Naive thymus-derived CD8-positive, alpha-beta T cell (primary cell): Measurements from ENCODE around the gene ESPN. TPM values are rescaled to one million over a fixed set of nuclear protein-coding genes. Genes with fewer than 3 reads are reported as not detected.
"Not testable (repeated sequence)": the region's sequence is repeated elsewhere in the genome, so short reads cannot be mapped to it uniquely, and the experiment has no call there.

Experiments
- ATAC-seq, 2 donors: fragments of 150-1000 bp; cut with Tn5 transposase in 1 of 2; sonication (Bioruptor Pico), chemical (Tn5 transposase) in 1 of 2; 1 replicate in 1 of 2; 2 replicates in 1 of 2; pipeline ENCODE4 v1.10.0; 2021; ENCODE audit warnings: mild to moderate bottlenecking in 2 of 2, moderate library complexity in 2 of 2
- POLR2A ChIA-PET: fragments of 350-600 bp; sonication (Branson Sonifier 250); formaldehyde crosslinking; loops from one replicate; lab custom pipeline; 2021; ENCODE audit warnings: antibody characterized with exemption; lab: Charles Lee
- DNase-seq, 10 donors: peaks; one replicate each; pipeline versions ENCODE4 v3.0.0 to v3.0.0-alpha.2; 2020 to 2022
- H3K27ac Mint-ChIP-seq, 10 donors: one replicate each; pipeline ENCODE4 v1.8.0; 2020 to 2022; ENCODE audit warnings: mild to moderate bottlenecking in 10 of 10, mixed read lengths in 10 of 10, moderate library complexity in 4 of 10, inconsistent platforms in 1 of 10
- H3K27me3 Mint-ChIP-seq, 5 donors: one replicate each; pipeline ENCODE4 v1.8.0; 2021 to 2022; ENCODE audit warnings: mixed read lengths in 5 of 5
- H3K36me3 Mint-ChIP-seq, 3 donors: one replicate each; pipeline ENCODE4 v1.8.0; 2020 to 2022; ENCODE audit warnings: mixed read lengths in 3 of 3, mild to moderate bottlenecking in 2 of 3, inconsistent platforms in 1 of 3
- H3K4me1 Mint-ChIP-seq, 4 donors: one replicate each; pipeline ENCODE4 v1.8.0; 2021 to 2022; ENCODE audit warnings: mixed read lengths in 4 of 4
- H3K4me3 Mint-ChIP-seq, 10 donors: one replicate each; pipeline ENCODE4 v1.8.0; 2020 to 2022; ENCODE audit warnings: mild to moderate bottlenecking in 10 of 10, mixed read lengths in 10 of 10, moderate library complexity in 6 of 10, inconsistent platforms in 1 of 10
- H3K9me3 Mint-ChIP-seq, 9 donors: one replicate each; pipeline ENCODE4 v1.8.0; 2020 to 2022; ENCODE audit warnings: mixed read lengths in 9 of 9, mild to moderate bottlenecking in 3 of 9, inconsistent platforms in 1 of 9, moderate library complexity in 1 of 9
- polyA plus RNA-seq, 3 donors: library from polyadenylated mRNA; unstranded; fragments of 300-500 nt; fragmentation: Illumina TruSeq; gene quantifications; one replicate each; pipeline ENCODE4 v1.2.3, GENCODE V29; 2021
- total RNA-seq, 8 experiments: library from RNA in 2 of 8; stranded (reverse) in 2 of 8; gene quantifications; one replicate each; pipeline ENCODE4 v1.2.3 and lab custom pipeline; 2021 to 2026

Gene ESPN
- total and polyA plus RNA-seq, 5 experiments from 2014 or later = 0.12 to 2.4 (median 0.81) TPM

GRCh38 chr1:6393400-6394187 is 31.0 kb upstream of the ESPN start, which contains the start of gene ACOT7:
Gene ACOT7, minus strand, starts transcription at chr1:6393767. Its CDS starts 368 bp downstream, at chr1:6393399.
- Mint-ChIP-seq H3K9me3 (no peaks in the 10 kb centered on the region), H3K36me3 (no peaks in the 10 kb centered on the region), H3K27ac (peak within 1 kb of the TSS; percentile 76 to 97 (median 95)), H3K4me1 (peaks cover 18 to 34% (median 27%) of the 10 kb centered on the region in 4 donors), H3K4me3 (peak within 1 kb of the TSS; percentile 73 to 91 (median 90)), H3K27me3 (no peaks in the 10 kb centered on the region)
- ATAC-seq = peak; percentile 87 to 88
- POLR2A ChIA-PET = interaction anchor here (0.6 to 2.5 kb wide), 13 partner anchors 9 to 158 kb away, joined by 3 to 18 read pairs (median 4); partner anchors contain the start of genes ICMT and TNFRSF25
- DNase-seq = peak; percentile 82 to 94 (median 90)

GRCh38 chr1:6395130-6395529 is 29.4 kb upstream of the ESPN start:
- Mint-ChIP-seq H3K4me3 (peak overlapping the region; percentile 47 to 90 (median 71)), H3K4me1 (peaks cover 18 to 34% (median 27%) of the 10 kb centered on the region in 4 donors), H3K27ac (peak overlapping the region in 9 of 10 donors; percentile 54 to 91 (median 86))
- not testable (repeated sequence) for ATAC-seq, H3K9me3 Mint-ChIP-seq, H3K36me3 Mint-ChIP-seq, H3K27me3 Mint-ChIP-seq
- peak in 1 of 10 donors; percentile 8 for DNase-seq
- POLR2A ChIA-PET = interaction anchor here (0.7 to 2.4 kb wide), 5 partner anchors 30 to 71 kb away, joined by 3 to 9 read pairs (median 3); partner anchors contain the start of gene TNFRSF25

DNA sequence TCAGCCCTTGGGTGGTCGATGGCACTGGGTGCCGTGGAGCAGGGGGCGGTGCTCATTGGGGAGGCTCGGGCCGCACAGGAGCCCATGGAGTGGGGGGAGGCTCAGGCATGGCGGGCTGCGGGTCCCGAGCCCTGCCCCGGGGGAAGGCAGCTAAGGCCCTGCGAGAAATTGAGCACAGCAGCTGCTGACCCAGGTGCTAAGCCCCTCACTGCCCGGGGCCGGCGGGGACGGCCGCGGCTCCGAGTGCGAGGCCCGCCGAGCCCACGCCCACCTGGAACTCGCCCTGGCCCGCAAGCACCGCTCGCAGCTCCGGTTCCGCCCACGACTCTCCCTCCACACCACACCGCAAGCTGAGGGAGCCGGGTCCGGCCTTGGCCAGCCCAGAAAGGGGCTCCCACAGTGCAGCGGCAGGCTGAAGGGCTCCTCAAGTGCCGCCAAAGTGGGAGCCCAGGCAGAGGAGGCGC is 28.8 kb upstream of the ESPN start:
- H3K4me3 Mint-ChIP-seq, H3K27me3 Mint-ChIP-seq, DNase-seq, H3K9me3 Mint-ChIP-seq, H3K36me3 Mint-ChIP-seq, ATAC-seq: not testable (repeated sequence)
- POLR2A ChIA-PET = interaction anchor here (0.7 to 1.1 kb wide), 2 partner anchors 35 to 47 kb away, joined by 3 read pairs; no protein-coding TSS in a partner anchor
- Mint-ChIP-seq H3K4me1 (peaks cover 18 to 34% (median 27%) of the 10 kb centered on the region in 4 donors), H3K27ac (peak overlapping the region in 1 of 10 donors; percentile 56)

GRCh38 chr1:6396998-6397397 is 27.6 kb upstream of the ESPN start:
- Mint-ChIP-seq H3K27ac (peak overlapping the region in 4 of 10 donors; percentile 0 to 90 (median 54)), H3K4me1 (peaks cover 17 to 32% (median 25%) of the 10 kb centered on the region in 4 donors), H3K4me3 (peak overlapping the region in 1 of 10 donors; percentile 10), H3K36me3 (peaks cover 0 to 1% (median 0%) of the 10 kb centered on the region in 3 donors), H3K9me3 (no peaks in the 10 kb centered on the region), H3K27me3 (no peaks in the 10 kb centered on the region)
- POLR2A ChIA-PET = interaction anchor here (0.6 kb wide), 1 partner anchor 13 kb away, joined by 3 read pairs; no protein-coding TSS in a partner anchor
- DNase-seq (no peak), ATAC-seq (no peak)

DNA sequence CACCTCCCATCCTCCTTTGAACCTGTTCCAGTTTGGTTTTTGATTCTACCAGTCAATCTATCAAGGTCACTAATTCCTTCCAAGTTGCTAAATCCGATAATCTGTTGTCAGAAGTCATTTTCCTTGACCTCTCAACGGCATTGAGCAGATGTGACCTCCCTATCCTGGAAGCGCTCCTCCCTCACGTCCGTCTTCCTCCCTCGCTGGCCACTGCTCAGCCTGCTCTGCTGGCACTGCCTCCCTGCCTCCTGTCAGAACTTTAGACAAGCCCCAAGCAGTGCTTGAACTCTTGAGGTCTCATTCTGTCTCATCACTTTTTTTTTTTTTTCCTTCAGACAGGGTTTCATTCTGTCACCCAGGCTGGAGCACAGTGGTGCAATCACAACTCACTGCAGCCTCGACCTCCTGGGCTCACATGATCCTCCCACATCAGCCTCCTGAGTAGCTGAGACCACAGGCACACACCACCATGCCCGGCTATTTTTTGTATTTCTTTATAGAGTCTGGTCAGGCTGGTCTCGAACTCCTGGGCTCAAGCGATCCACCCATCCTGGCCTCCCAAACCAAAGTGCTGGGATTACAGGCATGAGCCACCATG is 26.6 kb upstream of the ESPN start:
- Mint-ChIP-seq H3K4me3 (peak overlapping the region in 1 of 10 donors; percentile 33), H3K9me3 (no peaks in the 10 kb centered on the region), H3K27ac (peak overlapping the region in 2 of 10 donors; percentile 48 to 55), H3K4me1 (peaks cover 12 to 26% (median 19%) of the 10 kb centered on the region in 4 donors), H3K27me3 (peaks cover 0 to 2% (median 0%) of the 10 kb centered on the region in 5 donors), H3K36me3 (peaks cover 0 to 1% (median 0%) of the 10 kb centered on the region in 3 donors)
- peak in 1 of 10 donors; percentile 35 for DNase-seq
- ATAC-seq = no peak
- POLR2A ChIA-PET = no interaction called here

GRCh38 chr1:6399294-6399693 is 25.3 kb upstream of the ESPN start:
- no peaks in the 10 kb centered on the region for H3K9me3 Mint-ChIP-seq
- H3K4me3 Mint-ChIP-seq = no peak overlapping the region
- H3K36me3 Mint-ChIP-seq = peaks cover 0 to 1% (median 0%) of the 10 kb centered on the region in 3 donors
- DNase-seq (no peak), ATAC-seq (no peak)
- no peak overlapping the region for H3K27ac Mint-ChIP-seq
- POLR2A ChIA-PET = interaction anchor here (0.6 to 1.0 kb wide), 2 partner anchors 30 to 38 kb away, joined by 3 to 5 read pairs; no protein-coding TSS in a partner anchor
- peaks cover 0 to 2% (median 0%) of the 10 kb centered on the region in 5 donors for H3K27me3 Mint-ChIP-seq
- peaks cover 7 to 22% (median 15%) of the 10 kb centered on the region in 4 donors for H3K4me1 Mint-ChIP-seq

DNA sequence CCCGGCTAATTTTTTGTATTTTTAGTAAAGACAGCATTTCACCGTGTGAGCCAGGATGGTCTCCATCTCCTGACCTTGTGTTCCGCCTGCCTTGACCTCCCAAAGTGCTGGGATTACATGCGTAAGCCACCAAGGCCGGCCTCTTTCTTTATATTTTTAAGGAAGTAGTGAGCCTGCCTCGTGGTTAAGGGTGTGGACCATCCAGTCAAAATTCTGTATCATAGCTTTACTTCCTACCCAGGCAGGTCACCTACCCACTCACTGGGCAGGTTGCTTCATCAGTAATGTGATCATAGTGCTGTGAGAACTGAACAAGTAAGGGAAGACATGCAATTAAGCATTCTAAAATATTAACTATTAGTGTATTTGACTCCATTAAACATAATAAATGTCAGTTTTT is 22.9 kb upstream of the ESPN start:
- DNase-seq (peak in 1 of 10 donors; percentile 18), ATAC-seq (no peak)
- H3K27me3 Mint-ChIP-seq = peaks cover 0 to 4% (median 0%) of the 10 kb centered on the region in 5 donors
- peaks cover 0 to 1% (median 0%) of the 10 kb centered on the region in 3 donors for H3K36me3 Mint-ChIP-seq
- POLR2A ChIA-PET = no interaction called here
- no peak overlapping the region for H3K27ac Mint-ChIP-seq
- no peaks in the 10 kb centered on the region for H3K9me3 Mint-ChIP-seq
- no peak overlapping the region for H3K4me3 Mint-ChIP-seq
- peaks cover 4 to 18% (median 5%) of the 10 kb centered on the region in 4 donors for H3K4me1 Mint-ChIP-seq

GRCh38 chr1:6408023-6408422 is 16.6 kb upstream of the ESPN start:
- Mint-ChIP-seq H3K27me3 (peaks cover 4 to 21% (median 7%) of the 10 kb centered on the region in 5 donors), H3K36me3 (no peaks in the 10 kb centered on the region), H3K4me3 (no peak overlapping the region), H3K27ac (no peak overlapping the region), H3K4me1 (peaks cover 0 to 13% (median 1%) of the 10 kb centered on the region in 4 donors), H3K9me3 (no peaks in the 10 kb centered on the region)
- no peak for DNase-seq
- ATAC-seq = no peak
- POLR2A ChIA-PET = no interaction called here

DNA sequence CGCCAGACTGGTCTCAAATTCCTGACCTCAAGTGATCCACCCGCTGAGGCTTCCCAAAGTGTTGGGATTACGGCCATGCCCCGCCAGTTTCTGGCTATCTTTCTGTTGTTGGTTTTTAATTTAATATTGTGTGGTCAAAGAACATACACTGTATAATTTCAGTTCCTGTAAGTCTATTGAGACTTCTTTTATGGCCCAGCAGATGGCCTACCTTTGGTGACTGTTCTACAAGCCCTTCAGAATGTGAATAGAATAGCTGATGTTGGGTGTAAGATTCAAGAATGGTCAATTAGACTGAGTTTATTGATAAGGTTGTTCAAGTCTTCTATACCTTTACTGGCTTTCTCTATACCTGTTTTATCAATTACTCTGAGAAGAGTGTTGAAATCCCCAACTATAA is 15.5 kb upstream of the ESPN start:
- Mint-ChIP-seq H3K9me3 (no peaks in the 10 kb centered on the region), H3K4me1 (peaks cover 0 to 10% (median under 1%) of the 10 kb centered on the region in 4 donors), H3K27me3 (peaks cover 4 to 29% (median 17%) of the 10 kb centered on the region in 5 donors), H3K36me3 (no peaks in the 10 kb centered on the region), H3K27ac (peak overlapping the region in 1 of 10 donors; percentile 41), H3K4me3 (no peak overlapping the region)
- DNase-seq = no peak
- POLR2A ChIA-PET = no interaction called here
- ATAC-seq = no peak

- POLR2A ChIA-PET = interaction anchor here (0.6 kb wide), 1 partner anchor 13 kb away, joined by 3 read pairs; no protein-coding TSS in a partner anchor
- Mint-ChIP-seq H3K27me3 (peaks cover 4 to 36% (median 24%) of the 10 kb centered on the region in 5 donors), H3K36me3 (no peaks in the 10 kb centered on the region), H3K4me3 (no peak overlapping the region), H3K4me1 (peaks cover 6 to 10% (median 6%) of the 10 kb centered on the region in 4 donors), H3K27ac (no peak overlapping the region), H3K9me3 (no peaks in the 10 kb centered on the region)
- no peak for DNase-seq
- no peak for ATAC-seq
Measured at GRCh38 chr1:6409733-6410132, 14.8 kb upstream of the ESPN start.

DNA sequence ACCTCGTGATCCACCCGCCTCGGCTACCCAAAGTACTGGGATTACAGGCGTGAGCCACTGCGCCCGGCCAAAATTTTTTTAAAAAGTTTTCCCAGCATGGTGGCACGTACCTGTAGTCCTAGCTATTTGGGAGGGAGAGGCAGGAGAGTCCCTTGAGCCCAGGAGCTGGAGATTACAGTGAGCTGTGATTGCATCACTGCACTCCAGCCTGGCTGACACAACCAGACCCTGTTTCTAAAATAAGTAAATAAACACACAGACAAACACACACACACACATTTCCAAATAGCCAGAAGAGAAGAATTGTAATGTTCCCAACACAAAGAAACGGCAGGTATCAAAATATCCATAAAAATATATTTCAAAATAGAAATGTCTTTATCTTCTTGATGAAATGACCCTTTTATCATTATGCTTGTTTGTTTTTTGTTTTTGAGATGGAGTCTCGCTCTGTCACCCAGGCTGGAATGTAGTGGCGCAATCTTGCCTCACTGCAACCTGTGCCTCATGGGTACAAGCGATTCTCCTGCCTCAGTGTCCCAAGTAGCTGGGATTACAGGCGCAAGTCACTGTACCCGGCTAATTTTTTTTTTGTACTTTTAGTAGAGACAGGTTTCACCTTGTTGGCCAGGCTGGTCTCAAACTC is 14.2 kb upstream of the ESPN start:
- Mint-ChIP-seq H3K4me3 (no peak overlapping the region), H3K4me1 (peaks cover 6% of the 10 kb centered on the region in 4 donors), H3K36me3 (no peaks in the 10 kb centered on the region), H3K9me3 (no peaks in the 10 kb centered on the region), H3K27me3 (peaks cover 5 to 42% (median 30%) of the 10 kb centered on the region in 5 donors), H3K27ac (no peak overlapping the region)
- ATAC-seq = no peak
- no peak for DNase-seq
- POLR2A ChIA-PET = interaction anchor here (0.6 kb wide), 1 partner anchor 14 kb away, joined by 3 read pairs; no protein-coding TSS in a partner anchor

DNA sequence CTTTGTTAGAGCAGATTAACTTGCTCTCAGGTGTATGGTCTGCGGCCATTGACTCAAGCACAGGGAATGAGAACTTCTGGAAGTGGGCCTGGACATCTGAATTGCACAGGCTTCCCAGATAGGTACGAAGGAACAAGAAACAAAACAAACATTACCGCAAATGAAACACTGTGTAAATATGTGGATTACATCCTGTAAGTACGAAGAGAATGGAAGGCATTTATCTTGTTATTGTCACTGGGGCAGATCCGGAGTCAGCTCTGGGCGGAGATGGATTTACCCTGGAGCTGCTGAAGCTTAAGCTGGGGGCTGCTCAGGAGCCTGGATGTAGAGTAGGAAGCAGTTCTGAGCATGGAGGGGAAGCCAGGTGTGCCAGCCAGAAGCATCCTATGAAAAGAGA is 11.7 kb upstream of the ESPN start:
- H3K4me3 Mint-ChIP-seq = no peak overlapping the region
- H3K27ac Mint-ChIP-seq = no peak overlapping the region
- peaks cover 23 to 68% (median 47%) of the 10 kb centered on the region in 5 donors for H3K27me3 Mint-ChIP-seq
- no peaks in the 10 kb centered on the region for H3K9me3 Mint-ChIP-seq
- DNase-seq (no peak), ATAC-seq (no peak)
- H3K36me3 Mint-ChIP-seq = no peaks in the 10 kb centered on the region
- peaks cover 6 to 8% (median 6%) of the 10 kb centered on the region in 4 donors for H3K4me1 Mint-ChIP-seq
- POLR2A ChIA-PET = no interaction called here
